Germinal center (tissue), 1 donor: Measurements from ENCODE around the gene CIAO2A.
A peak's percentile ranks its signal among the peaks of the same experiment; 100 is the strongest.
"Not testable (repeated sequence)": the region's sequence is repeated elsewhere in the genome, so short reads cannot be mapped to it uniquely, and the experiment has no call there.

ENCODE experiments used
- DNase-seq: peaks from one replicate; pipeline ENCODE4 v3.0.0; 2012; ENCODE audit warnings: mixed read lengths, low spot score

The CIAO2A gene

GRCh38 chr15:64093627-64094417, at the start of gene CIAO2A:
TSS of gene CIAO2A (minus strand) at chr15:64093838. CDS start at chr15:64093768, 70 bp downstream.
- DNase-seq: peak; percentile 88

DNA sequence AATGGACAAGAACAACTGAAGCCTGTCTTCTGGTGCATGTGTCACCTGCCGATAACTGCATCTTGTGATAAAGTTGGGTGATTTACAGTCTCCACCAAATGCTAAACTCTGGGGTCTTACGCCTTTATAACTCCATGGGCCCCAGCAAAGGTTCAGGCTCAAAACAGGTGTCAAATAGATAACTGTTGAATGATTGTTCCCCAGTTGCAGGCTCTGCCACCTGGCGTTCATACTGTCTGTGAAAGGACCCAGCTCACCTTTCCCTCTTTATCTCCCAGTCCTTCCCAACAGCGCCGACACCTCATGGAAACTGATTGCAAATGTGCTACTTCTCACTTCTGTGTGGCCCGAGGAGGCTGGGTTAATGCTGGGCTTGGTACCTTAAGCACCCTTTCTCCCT, 49.6 kb upstream of the CIAO2A start:
- DNase-seq: no peak

DNA sequence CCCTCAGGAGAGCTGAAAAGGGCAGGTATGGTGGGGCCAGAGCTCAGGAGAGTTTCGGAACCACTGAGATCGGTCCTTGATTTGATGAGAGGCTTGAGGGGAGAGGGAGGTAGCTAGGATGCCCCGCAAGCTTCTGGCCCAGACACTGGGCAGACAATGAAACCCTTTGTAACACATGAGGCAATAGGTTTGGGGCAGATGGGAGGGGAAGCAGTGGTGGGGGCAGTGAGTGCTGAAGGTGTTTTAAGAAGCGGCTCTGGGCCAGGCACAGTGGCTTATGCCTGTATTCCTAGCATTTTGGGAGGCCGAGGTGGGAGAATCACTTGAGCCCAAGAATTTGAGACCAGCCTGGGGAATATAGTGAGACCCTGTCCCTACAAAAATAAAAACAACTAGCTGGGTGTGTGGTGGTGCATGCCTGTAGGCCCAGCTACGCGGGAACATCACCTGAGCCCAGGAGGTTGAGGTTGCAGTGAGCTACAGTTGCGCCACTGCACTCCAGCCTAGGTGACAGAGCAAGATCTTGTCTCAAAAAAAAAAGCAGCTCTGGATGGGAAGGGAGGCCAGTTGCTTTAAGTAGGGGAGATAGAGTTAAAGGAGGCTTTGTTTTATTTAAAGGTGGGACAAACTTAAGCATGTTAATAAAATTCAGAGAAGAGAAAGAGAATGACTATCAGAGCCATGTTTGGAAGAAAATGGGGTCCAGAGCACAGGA, 48.3 kb upstream of the CIAO2A start:
- DNase-seq: no peak

DNA sequence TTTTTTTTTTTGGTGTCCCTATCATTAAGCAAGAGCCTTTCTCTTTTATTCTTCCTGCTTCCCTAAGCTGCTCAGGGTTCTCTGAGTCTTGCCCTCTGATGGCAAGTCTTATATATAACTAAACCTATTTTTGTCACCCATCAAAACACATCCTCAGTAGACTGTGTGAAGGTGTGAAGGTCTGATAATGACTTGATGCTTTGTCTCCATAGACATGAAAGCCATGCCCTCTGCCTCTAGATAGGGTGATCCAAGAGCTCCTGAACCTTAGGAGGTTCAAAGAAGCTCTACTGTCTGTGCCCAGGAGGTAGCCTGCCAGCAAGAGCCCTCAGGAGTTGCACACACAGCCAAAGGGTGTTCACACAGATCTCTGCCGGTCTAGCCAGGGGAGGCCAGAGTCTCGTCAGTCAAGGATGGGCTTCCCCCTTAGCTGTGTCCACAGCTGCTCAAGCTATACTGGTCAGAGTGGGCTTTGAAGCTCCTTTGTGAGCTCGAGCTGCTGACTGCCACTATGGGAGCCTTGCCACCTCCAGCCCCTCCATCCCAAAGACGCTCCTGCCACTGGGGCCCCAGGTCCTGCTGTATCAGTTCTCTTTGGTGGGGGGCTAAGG, 44.8 kb upstream of the CIAO2A start:
- no peak for DNase-seq

GRCh38 chr15:64137226-64137833, 43.7 kb upstream of the CIAO2A start:
- DNase-seq: peak; percentile 18

- no peak for DNase-seq
Measured at GRCh38 chr15:64136347-64136746, 42.7 kb upstream of the CIAO2A start.

- DNase-seq: no peak
Measured at GRCh38 chr15:64134345-64134829, 40.7 kb upstream of the CIAO2A start.

GRCh38 chr15:64133623-64134344, 40.1 kb upstream of the CIAO2A start:
- DNase-seq: no peak

DNA sequence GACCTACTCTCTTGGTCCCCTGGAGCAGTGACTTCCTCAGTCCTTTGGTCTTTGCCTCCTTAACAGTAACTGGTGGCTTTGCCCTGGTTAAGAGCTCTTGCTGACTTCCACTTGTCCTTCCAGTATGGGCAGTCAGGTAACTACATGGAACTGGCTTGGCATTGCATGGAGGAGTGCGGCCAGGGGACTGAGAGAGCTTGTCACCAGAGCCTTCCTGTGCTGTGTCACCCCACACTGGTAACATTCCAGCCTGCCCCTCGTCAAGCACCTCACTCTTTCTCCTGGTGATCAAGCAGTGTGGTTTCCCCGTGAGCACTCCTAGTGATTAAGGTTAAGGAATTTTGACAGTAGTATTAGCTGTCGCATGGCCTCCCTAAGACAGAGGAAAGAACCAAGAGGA, 38.6 kb upstream of the CIAO2A start:
- DNase-seq: no peak

DNA sequence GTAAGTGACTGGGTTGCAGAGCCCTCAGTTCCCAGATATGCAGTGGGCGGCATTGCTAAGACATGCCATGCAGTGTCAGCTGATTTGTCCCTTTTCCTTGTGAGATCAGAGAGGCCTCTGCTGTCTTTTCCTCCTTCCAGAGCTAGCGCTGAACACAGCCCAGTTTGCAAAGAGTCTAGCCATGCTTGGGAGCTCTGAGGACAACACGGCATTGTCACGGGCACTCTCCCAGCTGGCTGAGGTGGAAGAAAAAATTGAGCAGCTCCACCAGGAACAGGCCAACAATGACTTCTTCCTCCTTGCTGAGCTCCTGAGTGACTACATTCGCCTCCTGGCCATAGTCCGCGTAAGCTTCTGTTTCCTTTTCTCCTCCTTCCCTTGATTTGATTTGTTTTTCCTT, 37.9 kb upstream of the CIAO2A start:
- no peak for DNase-seq

- DNase-seq: no peak
Measured at GRCh38 chr15:64130159-64130558, 36.5 kb upstream of the CIAO2A start.

- no peak for DNase-seq
Measured at GRCh38 chr15:64127521-64128270, 34.1 kb upstream of the CIAO2A start.

GRCh38 chr15:64125978-64126377, 32.3 kb upstream of the CIAO2A start:
- DNase-seq: no peak

DNA sequence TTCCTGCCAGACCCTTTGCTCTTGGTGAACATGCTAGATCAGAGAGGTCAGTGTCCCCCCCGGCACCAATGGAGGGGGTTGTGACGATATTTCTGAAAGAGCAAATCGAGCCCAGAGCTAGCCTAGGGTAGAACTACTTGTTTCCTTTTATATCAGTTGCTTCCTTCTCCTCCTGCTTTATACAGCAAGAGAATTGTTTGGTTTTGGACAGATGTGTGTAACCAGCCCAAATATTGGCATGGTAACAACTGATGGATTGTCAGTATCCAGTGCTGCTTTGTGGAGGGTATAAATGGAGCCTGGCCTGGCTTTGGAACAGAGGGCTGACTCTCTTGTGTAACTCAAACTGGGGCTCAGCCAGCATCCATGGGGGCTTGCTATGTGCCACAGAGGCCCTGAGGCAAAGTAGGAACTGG, 29.3 kb upstream of the CIAO2A start:
- no peak for DNase-seq

DNA sequence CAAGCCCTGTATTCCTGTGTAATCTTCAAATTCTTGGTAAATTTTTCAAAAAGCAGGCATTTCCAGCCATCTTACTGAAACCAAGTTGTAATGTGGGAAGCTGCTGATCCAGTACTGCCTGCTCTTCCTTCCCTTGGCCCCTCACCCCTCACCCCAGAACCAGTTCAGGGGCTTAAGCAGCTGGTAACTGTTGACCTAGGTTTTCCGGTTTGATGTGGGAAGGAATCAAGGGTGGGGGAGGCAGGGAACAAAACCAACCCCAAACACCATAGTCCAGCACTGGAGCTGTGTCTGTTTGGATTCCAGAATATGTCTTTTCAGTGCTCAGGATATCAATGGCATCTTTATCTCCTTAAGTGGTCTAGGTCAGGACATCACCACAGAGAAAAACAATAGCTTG, 28.8 kb upstream of the CIAO2A start:
- no peak for DNase-seq

DNA sequence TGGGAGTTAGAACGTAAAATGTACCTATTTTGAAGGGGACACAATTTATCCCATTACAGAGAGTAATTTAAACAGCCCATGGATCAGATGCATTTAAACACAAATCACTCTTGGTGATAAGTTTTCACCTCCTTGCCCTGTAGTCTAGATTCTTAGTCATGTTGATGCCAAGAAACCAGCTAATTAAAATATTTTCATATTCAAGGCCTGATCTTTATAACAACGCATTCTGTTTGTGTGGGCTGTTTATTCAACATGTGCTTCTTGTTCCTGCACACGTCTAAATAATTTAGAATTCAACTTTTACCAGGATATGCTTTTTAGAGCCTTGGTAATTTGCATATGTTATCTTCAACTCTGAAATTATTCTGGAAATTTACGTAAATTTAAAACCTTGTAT, 28.0 kb upstream of the CIAO2A start:
- no peak for DNase-seq

DNA sequence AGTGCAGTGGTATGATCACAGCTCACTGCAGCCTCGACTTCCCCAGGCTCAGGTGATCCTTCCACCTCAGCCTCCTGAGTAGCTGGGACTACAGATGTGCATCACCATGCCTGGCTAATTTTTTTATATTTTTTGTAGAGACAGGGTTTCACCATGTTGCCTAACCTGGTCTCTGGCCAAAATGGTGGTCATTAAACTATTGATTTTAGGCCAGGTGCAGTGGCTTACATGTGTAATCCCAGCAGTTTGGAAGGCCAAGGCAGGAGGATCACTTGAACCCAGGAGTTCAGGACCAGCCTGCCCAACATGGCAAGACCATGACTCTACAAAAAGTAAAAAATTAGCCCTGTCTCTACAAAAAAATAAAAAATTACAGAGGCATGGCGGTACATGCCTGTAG, 26.7 kb upstream of the CIAO2A start:
- not testable (repeated sequence) for DNase-seq

DNA sequence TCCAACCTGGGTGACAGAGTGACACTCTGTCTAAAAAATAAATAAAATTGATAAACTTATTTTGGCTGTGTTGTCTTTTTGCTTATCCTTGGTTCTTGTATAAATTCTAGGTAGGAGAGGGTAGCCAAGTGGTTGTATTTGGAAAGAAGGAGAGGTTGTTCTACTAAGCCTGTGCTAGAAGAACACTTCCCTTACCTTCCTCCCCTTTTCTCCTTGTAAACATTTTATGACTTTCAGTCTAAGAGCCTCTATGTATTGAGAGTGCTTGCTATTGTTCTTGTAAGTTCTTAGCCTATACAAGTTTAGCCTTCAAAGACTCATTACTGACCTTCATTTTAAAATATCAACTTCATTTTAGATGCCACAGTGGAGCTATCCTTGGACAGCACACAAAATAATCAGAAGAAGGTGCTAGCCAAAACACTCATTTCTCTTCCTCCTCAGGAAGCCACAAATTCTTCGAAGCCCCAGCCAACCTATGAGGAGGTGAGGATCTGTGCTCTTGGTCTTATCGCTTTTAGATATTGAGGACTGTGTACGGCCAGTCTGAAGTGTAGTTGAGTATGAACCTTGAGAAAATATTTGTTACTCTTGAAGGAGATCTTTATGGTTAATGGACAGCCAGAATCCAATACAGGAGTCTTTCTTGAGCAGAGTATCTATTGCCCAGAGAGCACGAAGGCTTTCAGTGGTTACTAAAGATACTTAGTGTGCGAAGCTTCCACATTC, 24.3 kb upstream of the CIAO2A start:
- DNase-seq: no peak

DNA sequence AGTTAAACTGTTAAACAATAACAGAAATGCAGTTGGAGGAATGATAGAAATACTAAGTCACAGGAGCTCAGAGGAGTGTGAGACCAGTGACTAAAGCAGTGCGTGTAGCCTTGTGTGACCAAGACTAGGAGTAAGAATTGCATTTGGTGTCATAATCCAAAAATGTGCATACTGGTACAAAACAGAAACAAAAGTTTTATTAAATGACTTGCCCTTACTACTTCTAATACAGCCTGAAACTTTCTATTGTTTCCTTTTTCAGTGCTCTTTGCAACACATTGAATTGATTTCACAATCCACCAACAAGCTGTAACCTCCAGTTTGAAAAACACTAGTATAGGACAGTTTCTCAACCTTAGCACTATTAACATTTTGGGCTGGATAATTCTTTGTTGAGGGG, 19.3 kb upstream of the CIAO2A start:
- no peak for DNase-seq

GRCh38 chr15:64112073-64112772, 18.6 kb upstream of the CIAO2A start:
- no peak for DNase-seq
